H1 (cell line): ENCODE measurements around the gene SMG1. TPM values are rescaled to one million over a fixed set of nuclear protein-coding genes. Genes with fewer than 3 reads are reported as not detected.

Experiments
- CTCF ChIA-PET: fragments of 300-600 bp; sonication (Branson Sonifier 250); formaldehyde crosslinking; loops from one replicate; lab custom pipeline; 2021; ENCODE audit not compliant: partially characterized antibody; lab: Charles Lee
- POLR2A ChIA-PET: fragments of 300-600 bp; sonication (Branson Sonifier 250); formaldehyde crosslinking; loops from one replicate; lab custom pipeline; 2021; ENCODE audit warnings: inconsistent platforms; ENCODE audit not compliant: partially characterized antibody; lab: Charles Lee
- DNase-seq, 2 experiments: peaks; one replicate each; pipeline versions ENCODE4 v3.0.0 to v3.0.0-alpha.2; 2010 to 2022; ENCODE audit warnings: low spot score in 2 of 2, low read depth in 1 of 2, mixed read lengths in 1 of 2
- FAIRE-seq: peaks from 2 replicates; lab custom pipeline; 2011; peaks lifted over from hg19 to GRCh38; lab: Jason Lieb, UNC
- H2AFZ ChIP-seq: 2 replicates; pipeline ENCODE4 v1.8.1; 2012; ENCODE audit warnings: low read length, inconsistent platforms
- H2AK5ac ChIP-seq: 2 replicates; pipeline ENCODE4 v1.6.1; 2013; ENCODE audit warnings: low read depth, low read length
- H2BK120ac ChIP-seq: replicated peaks from 2 replicates; pipeline ENCODE3; 2013; ENCODE audit warnings: low read depth, low read length, inconsistent platforms
- H2BK12ac ChIP-seq: 2 replicates; pipeline ENCODE4 v1.6.1; 2013; ENCODE audit warnings: low read depth, low read length
- H2BK15ac ChIP-seq: 2 replicates; pipeline ENCODE4 v1.6.1; 2013; ENCODE audit warnings: low read length
- H2BK20ac ChIP-seq: 2 replicates; pipeline ENCODE4 v1.6.1; 2013; ENCODE audit warnings: low read length
- H2BK5ac ChIP-seq: 2 replicates; pipeline ENCODE4 v1.6.1; 2013; ENCODE audit warnings: low read depth, low read length
- H3K14ac ChIP-seq: 2 replicates; pipeline ENCODE4 v1.6.1; 2013; ENCODE audit warnings: inconsistent platforms; ENCODE audit not compliant: insufficient read length
- H3K18ac ChIP-seq: 2 replicates; pipeline ENCODE4 v1.6.1; 2013; ENCODE audit warnings: low read length; ENCODE audit errors: extremely low read depth
- H3K23ac ChIP-seq: 2 replicates; pipeline ENCODE4 v1.6.1; 2013; ENCODE audit warnings: inconsistent platforms; ENCODE audit not compliant: insufficient read length
- H3K23me2 ChIP-seq: 2 replicates; pipeline ENCODE4 v1.6.1; 2013; ENCODE audit warnings: low read depth, low read length
- H3K27ac ChIP-seq: 2 replicates; pipeline ENCODE4 v1.6.1; 2011; ENCODE audit warnings: low read depth, low read length, inconsistent platforms
- H3K27me3 ChIP-seq, 4 experiments: replicated peaks in 1 of 4; 1 replicate in 1 of 4; 2 replicates in 3 of 4; pipeline versions ENCODE4 v1.6.1 to v1.8.1; 2011 to 2013; ENCODE audit warnings: low read length in 3 of 4, mild to moderate bottlenecking in 3 of 4, inconsistent platforms in 2 of 4, mixed read lengths in 2 of 4, moderate library complexity in 1 of 4; ENCODE audit not compliant: control insufficient read depth in 3 of 4, insufficient read depth in 3 of 4; ENCODE audit errors: extremely low read depth in 1 of 4
- H3K36me3 ChIP-seq, 4 experiments: 2 replicates each; pipeline versions ENCODE4 v1.6.1 to v1.8.1; 2011 to 2013; ENCODE audit warnings: mild to moderate bottlenecking in 4 of 4, low read length in 3 of 4, moderate library complexity in 2 of 4, control low read depth in 1 of 4, inconsistent platforms in 1 of 4; ENCODE audit not compliant: insufficient read depth in 4 of 4, control insufficient read depth in 2 of 4
- H3K4ac ChIP-seq: replicated peaks from 2 replicates; pipeline ENCODE3; 2013; ENCODE audit warnings: low read length, low read depth, mixed read lengths, inconsistent platforms; ENCODE audit not compliant: insufficient read length
- H3K4me1 ChIP-seq, 4 experiments: replicated peaks in 1 of 4; 1 replicate in 1 of 4; 2 replicates in 3 of 4; pipeline versions ENCODE4 v1.6.1 to v1.8.1; 2011 to 2013; ENCODE audit warnings: low read length in 3 of 4, inconsistent platforms in 2 of 4, mixed read lengths in 1 of 4; ENCODE audit not compliant: insufficient read depth in 4 of 4, control insufficient read depth in 3 of 4
- H3K4me2 ChIP-seq, 2 experiments: 2 replicates each; pipeline versions ENCODE4 v1.6.1 to v1.8.1; 2011 to 2013; ENCODE audit warnings: low read depth in 2 of 2, low read length in 2 of 2, control low read depth in 1 of 2, inconsistent platforms in 1 of 2, mild to moderate bottlenecking in 1 of 2; ENCODE audit not compliant: insufficient read depth in 1 of 2
- H3K4me3 ChIP-seq, 4 experiments: fragments of 200-600, 300-600 bp in 1 of 4; sonication (generic), shearing (Covaris generic), sonication (Bioruptor Twin) in 1 of 4; 2 replicates each; pipeline versions ENCODE4 v1.5.1 to v1.8.1; 2011 to 2016; ENCODE audit warnings: low read length in 4 of 4, low read depth in 3 of 4, control low read depth in 2 of 4, inconsistent platforms in 2 of 4, mild to moderate bottlenecking in 2 of 4, mixed read lengths in 1 of 4, moderate library complexity in 1 of 4; ENCODE audit not compliant: insufficient read depth in 2 of 4; ENCODE audit errors: extremely low read depth in 1 of 4
- H3K56ac ChIP-seq: replicated peaks from 2 replicates; pipeline ENCODE3; 2013; ENCODE audit warnings: low read depth, mild to moderate bottlenecking, mixed read lengths, low read length, inconsistent platforms; ENCODE audit not compliant: insufficient read length
- H3K79me1 ChIP-seq: 2 replicates; pipeline ENCODE4 v1.6.1; 2013; ENCODE audit warnings: low read depth, low read length, control low read depth
- H3K79me2 ChIP-seq, 2 experiments: 2 replicates each; pipeline versions ENCODE4 v1.6.1 to v1.8.1; 2012 to 2013; ENCODE audit warnings: low read length in 2 of 2, mild to moderate bottlenecking in 2 of 2, inconsistent platforms in 1 of 2; ENCODE audit not compliant: insufficient read depth in 2 of 2, control insufficient read depth in 1 of 2
- H3K9ac ChIP-seq, 4 experiments: replicated peaks in 1 of 4; 1 replicate in 1 of 4; 2 replicates in 3 of 4; pipeline versions ENCODE4 v1.6.1 to v1.8.1; 2011 to 2013; ENCODE audit warnings: low read depth in 3 of 4, low read length in 3 of 4, control low read depth in 2 of 4, mild to moderate bottlenecking in 2 of 4, moderate library complexity in 2 of 4, inconsistent platforms in 1 of 4; ENCODE audit errors: extremely low read depth in 1 of 4
- H3K9me3 ChIP-seq, 2 experiments: 2 replicates each; pipeline versions ENCODE4 v1.6.1 to v1.8.1; 2012 to 2013; ENCODE audit warnings: mild to moderate bottlenecking in 2 of 2, moderate library complexity in 2 of 2, control low read depth in 1 of 2, inconsistent platforms in 1 of 2, low read depth in 1 of 2, low read length in 1 of 2, mixed read lengths in 1 of 2; ENCODE audit not compliant: insufficient read depth in 2 of 2
- H4K20me1 ChIP-seq, 2 experiments: replicated peaks in 1 of 2; 2 replicates each; pipeline versions ENCODE3 to v1.8.1; 2011 to 2013; ENCODE audit warnings: inconsistent platforms in 2 of 2, low read length in 2 of 2, mild to moderate bottlenecking in 1 of 2; ENCODE audit not compliant: insufficient read depth in 2 of 2, control insufficient read depth in 1 of 2
- H4K5ac ChIP-seq: 2 replicates; pipeline ENCODE4 v1.6.1; 2013; ENCODE audit warnings: low read length, low read depth, mixed read lengths, inconsistent platforms; ENCODE audit not compliant: insufficient read length
- H4K8ac ChIP-seq: 2 replicates; pipeline ENCODE4 v1.8.0; 2013; ENCODE audit warnings: mild to moderate bottlenecking, moderate library complexity, low read length, inconsistent platforms; ENCODE audit not compliant: insufficient read depth; ENCODE audit errors: extremely low read depth
- H4K91ac ChIP-seq: replicated peaks from 2 replicates; pipeline ENCODE3; 2013; ENCODE audit warnings: low read length, mixed read lengths, inconsistent platforms; ENCODE audit not compliant: insufficient read length
- CEBPB ChIP-seq: IDR thresholded peaks from 2 replicates; pipeline ENCODE4 v1.6.1; 2012; ENCODE audit warnings: low read depth, low read length
- CHD1 ChIP-seq: IDR thresholded peaks from 2 replicates; pipeline ENCODE4 v1.6.1; 2012; ENCODE audit warnings: low read depth, low read length, improper control_type of control experiment
- EP300 ChIP-seq, 2 experiments: IDR thresholded peaks; 1 replicate in 1 of 2; 2 replicates in 1 of 2; pipeline ENCODE4 v1.6.1; 2011 to 2012; ENCODE audit warnings: low read depth in 2 of 2, low read length in 2 of 2, mild to moderate bottlenecking in 2 of 2, borderline replicate concordance in 1 of 2, inconsistent platforms in 1 of 2, moderate library complexity in 1 of 2
- GABPA ChIP-seq: IDR thresholded peaks from 2 replicates; pipeline ENCODE4 v1.6.1; 2011; ENCODE audit warnings: mild to moderate bottlenecking, low read length, moderate library complexity, borderline replicate concordance; ENCODE audit not compliant: insufficient read depth
- KDM1A ChIP-seq: fragments of 200-600, 300-600 bp; sonication (generic); IDR thresholded peaks from 2 replicates; pipeline ENCODE4 v1.7.1; 2016; ENCODE audit warnings: mild to moderate bottlenecking, low read length, borderline replicate concordance
- POU5F1 ChIP-seq: IDR thresholded peaks from 2 replicates; pipeline ENCODE4 v1.6.1; 2011; ENCODE audit warnings: low read depth, mild to moderate bottlenecking, low read length, moderate library complexity
- TAF1 ChIP-seq: IDR thresholded peaks from 2 replicates; pipeline ENCODE4 v1.6.1; 2011; ENCODE audit warnings: mild to moderate bottlenecking, low read depth, low read length
- WGBS, 2 experiments: shearing (Covaris generic) in 1 of 2; methylation state at CpG; one replicate each; pipeline versions ENCODE4 v1.1.6 to v1.1.7; 2013 to 2015; ENCODE audit warnings: low lambda C conversion rate in 2 of 2, mixed read lengths in 2 of 2, inconsistent platforms in 1 of 2, low coverage in 1 of 2, missing lambda C conversion rate in 1 of 2; ENCODE audit not compliant: insufficient replicate concordance in 2 of 2, insufficient coverage in 1 of 2, insufficient read length in 1 of 2; ENCODE audit errors: extremely low coverage in 1 of 2, missing lambda C conversion rate in 1 of 2; 5-methylcytosine and 5-hydroxymethylcytosine counted together
- polyA plus RNA-seq, 7 experiments: library from polyadenylated mRNA; depleted of rRNA in 3 of 7; stranded (reverse) in 5 of 7; unstranded in 2 of 7; fragments of >200 nt in 5 of 7; fragments of 200-250 nt in 2 of 7; gene quantifications; 1 replicate in 5 of 7; 2 replicates in 1 of 7; 4 replicates in 1 of 7; pipeline versions ENCODE4 v1.2.1 to v1.2.3, GENCODE V29; 2011 to 2013; ENCODE audit warnings: missing spikeins in 2 of 7, mixed read lengths in 2 of 7
- total RNA-seq: library from RNA; stranded (reverse); fragmentation: NEBNext Ultra II Directional; extraction: Animal tissue kit (Norgen Biotek cat#: 25700); gene quantifications from 2 replicates; pipeline ENCODE4 v1.2.1, GENCODE V29; 2021
- TF ChIP-seq, protein P1 (sequence below), 3 experiments: IDR thresholded peaks; 1 replicate in 2 of 3; 2 replicates in 1 of 3; pipeline versions ENCODE4 v1.5.1 to v1.6.1; 2011; ENCODE audit warnings: low read length in 3 of 3, mild to moderate bottlenecking in 3 of 3, inconsistent platforms in 2 of 3, low read depth in 1 of 3, moderate library complexity in 1 of 3; ENCODE audit not compliant: insufficient read depth in 1 of 3; ENCODE audit errors: control extremely low read depth in 1 of 3
- TF ChIP-seq, protein P2 (sequence below): IDR thresholded peaks from 2 replicates; pipeline ENCODE4 v1.6.1; 2012; ENCODE audit warnings: inconsistent platforms

The SMG1 gene
- total and polyA plus RNA-seq, 2 of the 8 experiments (the other 6 are each of a cell fraction or from before 2014, with no cell fraction given), result 14.9 to 90.6 TPM

- H3K4me2 ChIP-seq, result no peak overlapping the region
- peaks cover 0 to 5% of the 10 kb centered on the region in 2 experiments for H4K20me1 ChIP-seq
- no peak overlapping the region for H3K56ac ChIP-seq
- H3K27me3 ChIP-seq, result no peaks in the 10 kb centered on the region
- no peak for FAIRE-seq
- ChIA-PET POLR2A (interaction anchor here (1.1 to 1.3 kb wide), 2 partner anchors 27 to 37 kb away, joined by 3 read pairs; no protein-coding TSS in a partner anchor), CTCF (interaction anchor here (0.6 to 1.1 kb wide), 2 partner anchors 33 to 75 kb away, joined by 3 read pairs; no protein-coding TSS in a partner anchor)
- H2BK15ac ChIP-seq, result no peak overlapping the region
- no peaks in the 10 kb centered on the region for H3K79me2 ChIP-seq
- no peak overlapping the region for H4K91ac ChIP-seq
- no peak overlapping the region for H4K8ac ChIP-seq
- H3K79me1 ChIP-seq, result no peaks in the 10 kb centered on the region
- WGBS, 2 experiments, result 86% methylated on average over 6 of the region's 6 CpGs; no CpG with 5 or more reads in 1 of the 2 experiments
- no peaks in the 10 kb centered on the region for H3K9me3 ChIP-seq
- no peak overlapping the region for H2BK120ac ChIP-seq
- no peak for DNase-seq
- H3K9ac ChIP-seq, result no peak overlapping the region
- H3K4me1 ChIP-seq, result peaks cover 0 to 3% (median 0%) of the 10 kb centered on the region in 4 experiments; a peak in 1 of 7 replicates
- no peak overlapping the region for H3K4me3 ChIP-seq
- H3K23ac ChIP-seq, result no peak overlapping the region
- no peak overlapping the region for H2AK5ac ChIP-seq
- H3K14ac ChIP-seq, result no peak overlapping the region
- no peak overlapping the region for H2AFZ ChIP-seq
- H3K27ac ChIP-seq, result no peak overlapping the region
- no peak overlapping the region for H2BK20ac ChIP-seq
- H3K23me2 ChIP-seq, result no peaks in the 10 kb centered on the region; the same call in 1 of the 2 replicates
- H3K36me3 ChIP-seq, result peaks cover 21 to 85% (median 67%) of the 10 kb centered on the region in 4 experiments
- no peak overlapping the region for H2BK5ac ChIP-seq
- H2BK12ac ChIP-seq, result no peak overlapping the region
- no peak overlapping the region for H3K18ac ChIP-seq
- no peak overlapping the region for H4K5ac ChIP-seq
- TF ChIP-seq TAF1, result no peak
- TF ChIP-seq, protein P1, sequence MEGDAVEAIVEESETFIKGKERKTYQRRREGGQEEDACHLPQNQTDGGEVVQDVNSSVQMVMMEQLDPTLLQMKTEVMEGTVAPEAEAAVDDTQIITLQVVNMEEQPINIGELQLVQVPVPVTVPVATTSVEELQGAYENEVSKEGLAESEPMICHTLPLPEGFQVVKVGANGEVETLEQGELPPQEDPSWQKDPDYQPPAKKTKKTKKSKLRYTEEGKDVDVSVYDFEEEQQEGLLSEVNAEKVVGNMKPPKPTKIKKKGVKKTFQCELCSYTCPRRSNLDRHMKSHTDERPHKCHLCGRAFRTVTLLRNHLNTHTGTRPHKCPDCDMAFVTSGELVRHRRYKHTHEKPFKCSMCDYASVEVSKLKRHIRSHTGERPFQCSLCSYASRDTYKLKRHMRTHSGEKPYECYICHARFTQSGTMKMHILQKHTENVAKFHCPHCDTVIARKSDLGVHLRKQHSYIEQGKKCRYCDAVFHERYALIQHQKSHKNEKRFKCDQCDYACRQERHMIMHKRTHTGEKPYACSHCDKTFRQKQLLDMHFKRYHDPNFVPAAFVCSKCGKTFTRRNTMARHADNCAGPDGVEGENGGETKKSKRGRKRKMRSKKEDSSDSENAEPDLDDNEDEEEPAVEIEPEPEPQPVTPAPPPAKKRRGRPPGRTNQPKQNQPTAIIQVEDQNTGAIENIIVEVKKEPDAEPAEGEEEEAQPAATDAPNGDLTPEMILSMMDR (IDR thresholded peaks at IDR 0.05; ENCODE audit: control extremely low read depth in 1 of 3, insufficient read depth in 1 of 3, low read depth in 1 of 3, low read length in 3 of 3), result no peak
- TF ChIP-seq CHD1, result no peak
- no peak for TF ChIP-seq CEBPB
- TF ChIP-seq KDM1A, result no peak
- TF ChIP-seq EP300 (IDR thresholded peaks at IDR 0.05; ENCODE audit: borderline replicate concordance in 1 of 2, low read depth in 2 of 2, low read length in 2 of 2), result no peak
- TF ChIP-seq, protein P2, sequence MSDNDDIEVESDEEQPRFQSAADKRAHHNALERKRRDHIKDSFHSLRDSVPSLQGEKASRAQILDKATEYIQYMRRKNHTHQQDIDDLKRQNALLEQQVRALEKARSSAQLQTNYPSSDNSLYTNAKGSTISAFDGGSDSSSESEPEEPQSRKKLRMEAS, result no peak
- TF ChIP-seq GABPA, result no peak
- TF ChIP-seq POU5F1, result no peak
- H3K4ac ChIP-seq, result no peak overlapping the region
Measured at GRCh38 chr16:18842565-18842964, 83.6 kb downstream of the SMG1 start.
